Activated T-cell treated with anti-CD3 and anti-CD28 coated beads for 1 hour (primary cell): ENCODE data around the gene LYPD6B.

Source experiments
- DNase-seq: peaks from one replicate; pipeline ENCODE4 v3.0.0-alpha.2; 2020; ENCODE audit warnings: low read depth

LYPD6B gene

GRCh38 chr2:149076863-149077412 is 38.4 kb downstream of the LYPD6B start:
- no peak for DNase-seq

GRCh38 chr2:149077861-149078260 is 39.4 kb downstream of the LYPD6B start:
- DNase-seq = no peak

GRCh38 chr2:149080099-149080498 is 41.6 kb downstream of the LYPD6B start:
- no peak for DNase-seq

GRCh38 chr2:149080971-149081370 is 42.5 kb downstream of the LYPD6B start:
- no peak for DNase-seq

GRCh38 chr2:149082079-149082478 is 43.6 kb downstream of the LYPD6B start:
- no peak for DNase-seq

- DNase-seq = no peak
Observed at GRCh38 chr2:149082735-149083134, 44.2 kb downstream of the LYPD6B start.

- no peak for DNase-seq
Observed at GRCh38 chr2:149084924-149085795, 46.7 kb downstream of the LYPD6B start.

GRCh38 chr2:149087751-149088150 is 49.3 kb downstream of the LYPD6B start:
- DNase-seq = no peak

GRCh38 chr2:149089068-149089467 is 50.6 kb downstream of the LYPD6B start:
- no peak for DNase-seq

- no peak for DNase-seq
Observed at GRCh38 chr2:149090706-149091105, 52.2 kb downstream of the LYPD6B start.

- no peak for DNase-seq
Observed at GRCh38 chr2:149093579-149093978, 55.1 kb downstream of the LYPD6B start.

GRCh38 chr2:149094217-149095015 is 55.9 kb downstream of the LYPD6B start:
- no peak for DNase-seq

GRCh38 chr2:149098701-149099100 is 60.2 kb downstream of the LYPD6B start:
- DNase-seq = no peak

GRCh38 chr2:149099298-149099697 is 60.8 kb downstream of the LYPD6B start:
- DNase-seq = no peak

- no peak for DNase-seq
Observed at GRCh38 chr2:149100739-149101699, 62.5 kb downstream of the LYPD6B start.

GRCh38 chr2:149101818-149102217 is 63.3 kb downstream of the LYPD6B start:
- no peak for DNase-seq

GRCh38 chr2:149103081-149103620 is 64.7 kb downstream of the LYPD6B start:
- no peak for DNase-seq

GRCh38 chr2:149104221-149104620 is 65.7 kb downstream of the LYPD6B start:
- DNase-seq = no peak

GRCh38 chr2:149112068-149112467 is 73.6 kb downstream of the LYPD6B start:
- DNase-seq = no peak

- no peak for DNase-seq
Observed at GRCh38 chr2:149112713-149113112, 74.2 kb downstream of the LYPD6B start.

GRCh38 chr2:149115781-149116180 is 77.3 kb downstream of the LYPD6B start:
- DNase-seq = no peak
